H9 (cell line): ENCODE measurements around the gene PGBD2. TPM values are rescaled to one million over a fixed set of nuclear protein-coding genes. Genes with fewer than 3 reads are reported as not detected.

Experiments used
- DNase-seq: peaks from one replicate; pipeline ENCODE4 v3.0.0-alpha.2; 2017
- H2AFZ ChIP-seq: one replicate; pipeline ENCODE4 v1.6.1; 2013; ENCODE audit warnings: mild to moderate bottlenecking, low read length, control low read depth, moderate library complexity
- H2AK5ac ChIP-seq: 2 replicates; pipeline ENCODE4 v1.6.1; 2013; ENCODE audit warnings: low read length, control low read depth, mixed read lengths; ENCODE audit not compliant: insufficient read length
- H2BK120ac ChIP-seq: one replicate; pipeline ENCODE4 v1.6.1; 2013; ENCODE audit warnings: low read depth, mild to moderate bottlenecking, low read length, control low read depth, inconsistent platforms; ENCODE audit not compliant: poor library complexity, severe bottlenecking
- H2BK12ac ChIP-seq: 2 replicates; pipeline ENCODE4 v1.6.1; 2013; ENCODE audit warnings: low read length, control low read depth, mixed read lengths, low read depth; ENCODE audit not compliant: insufficient read length
- H2BK15ac ChIP-seq: 2 replicates; pipeline ENCODE4 v1.6.1; 2013; ENCODE audit warnings: low read depth, low read length, control low read depth
- H2BK20ac ChIP-seq: one replicate; pipeline ENCODE4 v1.6.1; 2013; ENCODE audit warnings: low read depth, mild to moderate bottlenecking, low read length, control low read depth, inconsistent platforms; ENCODE audit not compliant: poor library complexity, severe bottlenecking
- H2BK5ac ChIP-seq: 2 replicates; pipeline ENCODE4 v1.6.1; 2013; ENCODE audit warnings: low read length, control low read depth, mixed read lengths; ENCODE audit not compliant: insufficient read length
- H3K14ac ChIP-seq: 2 replicates; pipeline ENCODE4 v1.6.1; 2013; ENCODE audit warnings: low read length, control low read depth; ENCODE audit not compliant: insufficient read depth
- H3K18ac ChIP-seq: 2 replicates; pipeline ENCODE4 v1.6.1; 2013; ENCODE audit warnings: low read depth, mild to moderate bottlenecking, mixed read lengths, low read length, control low read depth; ENCODE audit not compliant: insufficient read length
- H3K23ac ChIP-seq: 2 replicates; pipeline ENCODE4 v1.6.1; 2013; ENCODE audit warnings: low read length, control low read depth, mixed read lengths, low read depth; ENCODE audit not compliant: insufficient read length
- H3K23me2 ChIP-seq: 2 replicates; pipeline ENCODE4 v1.6.1; 2013; ENCODE audit warnings: low read depth, mild to moderate bottlenecking, mixed read lengths, low read length, control low read depth; ENCODE audit not compliant: insufficient read length, poor library complexity, severe bottlenecking
- H3K27ac ChIP-seq: 2 replicates; pipeline ENCODE4 v1.5.1; 2013; ENCODE audit warnings: low read length, control low read depth, mixed read lengths, low read depth; ENCODE audit not compliant: insufficient read length
- H3K27me3 ChIP-seq: 2 replicates; pipeline ENCODE4 v1.6.1; 2013; ENCODE audit warnings: low read length, control low read depth, inconsistent platforms; ENCODE audit not compliant: insufficient read depth
- H3K4ac ChIP-seq: 2 replicates; pipeline ENCODE4 v1.6.1; 2013; ENCODE audit warnings: low read depth, mild to moderate bottlenecking, control low read depth, inconsistent platforms, low read length, moderate library complexity
- H3K4me1 ChIP-seq: 2 replicates; pipeline ENCODE4 v1.6.1; 2013; ENCODE audit warnings: low read length, control low read depth, inconsistent platforms; ENCODE audit not compliant: insufficient read depth
- H3K4me2 ChIP-seq: 2 replicates; pipeline ENCODE4 v1.6.1; 2013; ENCODE audit warnings: low read length, control low read depth, mixed read lengths; ENCODE audit not compliant: insufficient read length, insufficient read depth
- H3K56ac ChIP-seq: 2 replicates; pipeline ENCODE4 v1.6.1; 2013; ENCODE audit warnings: low read depth, mild to moderate bottlenecking, mixed read lengths, low read length, control low read depth; ENCODE audit not compliant: insufficient read length
- H3K79me1 ChIP-seq: 2 replicates; pipeline ENCODE4 v1.6.1; 2013; ENCODE audit warnings: low read depth, mild to moderate bottlenecking, moderate library complexity, low read length, control low read depth, inconsistent platforms; ENCODE audit not compliant: insufficient read depth, poor library complexity, severe bottlenecking
- H3K79me2 ChIP-seq: 2 replicates; pipeline ENCODE4 v1.6.1; 2013; ENCODE audit warnings: low read length, control low read depth, inconsistent platforms; ENCODE audit not compliant: insufficient read depth
- H3K9ac ChIP-seq: 2 replicates; pipeline ENCODE4 v1.6.1; 2013; ENCODE audit warnings: low read length, control low read depth, mixed read lengths; ENCODE audit not compliant: insufficient read length; ENCODE audit errors: extremely low read depth
- H3K9me3 ChIP-seq: one replicate; pipeline ENCODE4 v1.6.1; 2013; ENCODE audit warnings: low read depth, low read length, inconsistent platforms; ENCODE audit not compliant: control insufficient read depth
- H3T11ph ChIP-seq: one replicate; pipeline ENCODE4 v1.6.1; 2013; ENCODE audit warnings: mild to moderate bottlenecking, low read length, control low read depth, inconsistent platforms
- H4K20me1 ChIP-seq: one replicate; pipeline ENCODE4 v1.6.1; 2013; ENCODE audit not compliant: control insufficient read depth, insufficient read length, insufficient read depth
- H4K5ac ChIP-seq: 2 replicates; pipeline ENCODE4 v1.6.1; 2013; ENCODE audit warnings: low read depth, mild to moderate bottlenecking, mixed read lengths, low read length, control low read depth; ENCODE audit not compliant: insufficient read length
- H4K8ac ChIP-seq: replicated peaks from 2 replicates; pipeline ENCODE4 v1.6.1; 2013; ENCODE audit warnings: low read length, control low read depth, mixed read lengths, low read depth; ENCODE audit not compliant: insufficient read length
- H4K91ac ChIP-seq: 2 replicates; pipeline ENCODE4 v1.6.1; 2013; ENCODE audit warnings: low read depth, mild to moderate bottlenecking, moderate library complexity, mixed read lengths, low read length, control low read depth; ENCODE audit not compliant: insufficient read length
- H3K27ac Mint-ChIP-seq, 3 experiments: 2 replicates in 2 of 3; 3 replicates in 1 of 3; pipeline ENCODE4 v1.8.0; 2020 to 2021; ENCODE audit warnings: mixed read lengths in 3 of 3, mild to moderate bottlenecking in 1 of 3, moderate library complexity in 1 of 3
- H3K27me3 Mint-ChIP-seq: 2 replicates; pipeline ENCODE4 v1.8.0; 2021; ENCODE audit warnings: low read depth, mild to moderate bottlenecking, moderate library complexity, mixed read lengths
- H3K36me3 Mint-ChIP-seq, 3 experiments: 2 replicates in 2 of 3; 3 replicates in 1 of 3; pipeline ENCODE4 v1.8.0; 2020 to 2021; ENCODE audit warnings: low read depth in 3 of 3, mixed read lengths in 3 of 3; ENCODE audit not compliant: insufficient read depth in 1 of 3
- H3K4me1 Mint-ChIP-seq, 2 experiments: 2 replicates each; pipeline ENCODE4 v1.8.0; 2020; ENCODE audit warnings: mixed read lengths in 2 of 2
- H3K4me3 Mint-ChIP-seq, 2 experiments: 2 replicates in 1 of 2; 3 replicates in 1 of 2; pipeline ENCODE4 v1.8.0; 2020 to 2021; ENCODE audit warnings: mild to moderate bottlenecking in 2 of 2, mixed read lengths in 2 of 2, moderate library complexity in 1 of 2
- H3K9me3 Mint-ChIP-seq, 2 experiments: 2 replicates in 1 of 2; 3 replicates in 1 of 2; pipeline ENCODE4 v1.8.0; 2020; ENCODE audit warnings: mild to moderate bottlenecking in 2 of 2, mixed read lengths in 2 of 2, moderate library complexity in 1 of 2
- CTCF ChIP-seq: fragments of 200-600 bp; sonication (generic); conservative IDR thresholded peaks from 3 replicates; pipeline ENCODE4 v1.8.0; 2021; ENCODE audit warnings: antibody characterized with exemption, mild to moderate bottlenecking
- WGBS: extraction: QIAGEN DNeasy Blood & Tissue Kit; methylation state at CpG from one replicate; pipeline ENCODE4 v1.1.7; 2013; ENCODE audit warnings: missing lambda C conversion rate, low lambda C conversion rate, mixed read lengths; ENCODE audit not compliant: insufficient read length; ENCODE audit errors: extremely low coverage; 5-methylcytosine and 5-hydroxymethylcytosine counted together
- total RNA-seq: library from RNA; stranded (reverse); gene quantifications from 2 replicates; pipeline ENCODE4 v1.2.1, GENCODE V29; 2021

Gene PGBD2
- total RNA-seq, 1 experiment from 2014 or later = 10.4 TPM

- Histone ChIP-seq H3K79me2 (no peaks in the 10 kb centered on the region), H3K23me2 (peaks cover 24% of the 10 kb centered on the region), H2BK12ac (no peak overlapping the region), H2BK120ac (no peak overlapping the region), H2BK5ac (no peak overlapping the region), H4K8ac (no peak overlapping the region), H3K14ac (no peak overlapping the region), H2BK20ac (no peak overlapping the region), H2AFZ (no peak overlapping the region), H3K79me1 (no peaks in the 10 kb centered on the region), H2BK15ac (no peak overlapping the region), H3K27me3 (no peaks in the 10 kb centered on the region; the same call in 1 of the 2 replicates), H4K91ac (no peak overlapping the region), H2AK5ac (no peak overlapping the region), H4K5ac (no peak overlapping the region), H3T11ph (no peak overlapping the region), H3K4me1 (no peaks in the 10 kb centered on the region), H3K23ac (no peak overlapping the region), H3K4ac (no peak overlapping the region), H3K56ac (no peak overlapping the region), H3K9me3 (no peaks in the 10 kb centered on the region), H4K20me1 (no peaks in the 10 kb centered on the region), H3K27ac (no peak overlapping the region), H3K18ac (no peak overlapping the region), H3K9ac (no peak overlapping the region), H3K4me2 (no peak overlapping the region)
- Mint-ChIP-seq H3K4me3 (no peak overlapping the region), H3K9me3 (peaks cover 0 to 2% of the 10 kb centered on the region in 2 experiments; a peak in 2 of 5 replicates), H3K36me3 (peaks cover 0 to 4% (median 3%) of the 10 kb centered on the region in 3 experiments; a peak in 3 of 7 replicates), H3K27me3 (peaks cover 53% of the 10 kb centered on the region), H3K27ac (no peak overlapping the region), H3K4me1 (peaks cover 22 to 26% of the 10 kb centered on the region in 2 experiments)
- TF ChIP-seq CTCF = no peak
- no CpG with 5 or more reads among the region's 2 CpGs for WGBS
- no peak for DNase-seq
Observed at GRCh38 chr1:248861616-248862015, 44.4 kb upstream of the PGBD2 start.
